GM15510 (cell line): ENCODE data around the gene YEATS2.

ENCODE experiments used
- POLR2A ChIP-seq: IDR thresholded peaks from 3 replicates; pipeline ENCODE4 v1.6.1; 2011; ENCODE audit warnings: borderline replicate concordance; ENCODE audit not compliant: insufficient read length; ENCODE audit errors: extremely low read depth

YEATS2 gene

GRCh38 chr3:183745300-183746098, 47.9 kb downstream of the YEATS2 start:
- TF ChIP-seq POLR2A, result no peak

GRCh38 chr3:183754052-183754451, 56.5 kb downstream of the YEATS2 start:
- no peak for TF ChIP-seq POLR2A

GRCh38 chr3:183762304-183762703, 64.7 kb downstream of the YEATS2 start:
- TF ChIP-seq POLR2A, result no peak

- no peak for TF ChIP-seq POLR2A
Measured at GRCh38 chr3:183764847-183765731, 67.5 kb downstream of the YEATS2 start.

- no peak for TF ChIP-seq POLR2A
Measured at GRCh38 chr3:183766107-183766506, 68.5 kb downstream of the YEATS2 start.

- TF ChIP-seq POLR2A, result no peak
Measured at GRCh38 chr3:183766745-183767606, 69.4 kb downstream of the YEATS2 start.

- no peak for TF ChIP-seq POLR2A
Measured at GRCh38 chr3:183768114-183768513, 70.5 kb downstream of the YEATS2 start.

- TF ChIP-seq POLR2A, result no peak
Measured at GRCh38 chr3:183769453-183769852, 71.9 kb downstream of the YEATS2 start.

GRCh38 chr3:183774631-183775030, 77.0 kb downstream of the YEATS2 start:
- no peak for TF ChIP-seq POLR2A

GRCh38 chr3:183775781-183776180, 78.2 kb downstream of the YEATS2 start:
- no peak for TF ChIP-seq POLR2A

- TF ChIP-seq POLR2A, result no peak
Measured at GRCh38 chr3:183777016-183777618, 79.5 kb downstream of the YEATS2 start.

GRCh38 chr3:183779896-183780465, 82.4 kb downstream of the YEATS2 start:
- TF ChIP-seq POLR2A, result no peak

- no peak for TF ChIP-seq POLR2A
Measured at GRCh38 chr3:183781246-183781645, 83.6 kb downstream of the YEATS2 start.

- no peak for TF ChIP-seq POLR2A
Measured at GRCh38 chr3:183782576-183783276, 85.1 kb downstream of the YEATS2 start.

- TF ChIP-seq POLR2A, result no peak
Measured at GRCh38 chr3:183789826-183790225, 92.2 kb downstream of the YEATS2 start.
